Muscle of arm (tissue), 12 donors: ENCODE measurements around the gene GPR37L1. TPM values are rescaled to one million over a fixed set of nuclear protein-coding genes. Genes with fewer than 3 reads are reported as not detected.
"Not testable (repeated sequence)": the region's sequence is repeated elsewhere in the genome, so short reads cannot be mapped to it uniquely, and the experiment has no call there.

Experiments used
- DNase-seq: peaks from one replicate; pipeline ENCODE4 v3.0.0-alpha.2; 2013
- polyA plus RNA-seq, 12 donors: library from polyadenylated mRNA; unstranded; fragments of 120-200 nt; gene quantifications; one replicate each; pipeline ENCODE4 v1.2.1, GENCODE V29; 2013; ENCODE audit not compliant: insufficient read length in 12 of 12

GPR37L1 gene
- polyA plus RNA-seq, 12 donors = 0.03 to 0.32 (median 0.08) TPM; not detected in 2

- no peak for DNase-seq
Measured at GRCh38 chr1:202133496-202133895, 10.8 kb downstream of the GPR37L1 start.

- DNase-seq = no peak
Measured at GRCh38 chr1:202133989-202134388, 11.3 kb downstream of the GPR37L1 start.

GRCh38 chr1:202134645-202135172 is 12.0 kb downstream of the GPR37L1 start:
- no peak for DNase-seq

GRCh38 chr1:202135221-202135721 is 12.6 kb downstream of the GPR37L1 start:
- DNase-seq = no peak

GRCh38 chr1:202140833-202141232 is 18.1 kb downstream of the GPR37L1 start:
- no peak for DNase-seq

- not testable (repeated sequence) for DNase-seq
Measured at GRCh38 chr1:202141468-202141867, 18.8 kb downstream of the GPR37L1 start.

- no peak for DNase-seq
Measured at GRCh38 chr1:202143011-202143767, 20.5 kb downstream of the GPR37L1 start.

- no peak for DNase-seq
Measured at GRCh38 chr1:202143768-202144401, 21.2 kb downstream of the GPR37L1 start.

- no peak for DNase-seq
Measured at GRCh38 chr1:202144402-202145067, 21.8 kb downstream of the GPR37L1 start, which contains the start of gene ARL8A. ARL8A (minus strand) TSS chr1:202144737; CDS start chr1:202144572, 165 bp downstream.

GRCh38 chr1:202145068-202145743 is 22.5 kb downstream of the GPR37L1 start:
- DNase-seq = no peak

GRCh38 chr1:202145744-202146140 is 23.0 kb downstream of the GPR37L1 start:
- not testable (repeated sequence) for DNase-seq

GRCh38 chr1:202146279-202146678 is 23.6 kb downstream of the GPR37L1 start:
- DNase-seq = no peak

GRCh38 chr1:202146993-202147392 is 24.3 kb downstream of the GPR37L1 start:
- DNase-seq = no peak

- DNase-seq = no peak
Measured at GRCh38 chr1:202148391-202148790, 25.7 kb downstream of the GPR37L1 start.

GRCh38 chr1:202149566-202149965 is 26.8 kb downstream of the GPR37L1 start:
- DNase-seq = no peak

GRCh38 chr1:202150187-202150586 is 27.5 kb downstream of the GPR37L1 start:
- no peak for DNase-seq

- no peak for DNase-seq
Measured at GRCh38 chr1:202150602-202151001, 27.9 kb downstream of the GPR37L1 start.

GRCh38 chr1:202151045-202151444 is 28.3 kb downstream of the GPR37L1 start:
- DNase-seq = no peak

GRCh38 chr1:202152399-202152798 is 29.7 kb downstream of the GPR37L1 start:
- DNase-seq = no peak

GRCh38 chr1:202153284-202153683 is 30.6 kb downstream of the GPR37L1 start:
- no peak for DNase-seq

GRCh38 chr1:202154148-202154765 is 31.5 kb downstream of the GPR37L1 start:
- DNase-seq = no peak
